Stimulated activated CD8-positive, alpha-beta memory T cell treated with anti-CD3 and anti-CD28 coated beads, Interleukin-7, amount 100 ng/mL, for 1 hour (primary cell): ENCODE results near the gene TBC1D16.

Experiments
- DNase-seq, 2 donors: peaks; one replicate each; pipeline ENCODE4 v3.0.0-alpha.2; 2020; ENCODE audit warnings: low read depth in 2 of 2

The TBC1D16 gene

GRCh38 chr17:79952265-79952877, 83.3 kb downstream of the TBC1D16 start:
- DNase-seq, result no peak

- DNase-seq, result no peak
Measured at GRCh38 chr17:79951361-79952264, 84.1 kb downstream of the TBC1D16 start.

- no peak for DNase-seq
Measured at GRCh38 chr17:79950751-79951150, 84.9 kb downstream of the TBC1D16 start.

GRCh38 chr17:79950306-79950705, 85.4 kb downstream of the TBC1D16 start:
- no peak for DNase-seq

GRCh38 chr17:79949656-79950209, 85.9 kb downstream of the TBC1D16 start:
- no peak for DNase-seq

- no peak for DNase-seq
Measured at GRCh38 chr17:79948945-79949655, 86.6 kb downstream of the TBC1D16 start.

GRCh38 chr17:79948406-79948944, 87.2 kb downstream of the TBC1D16 start:
- DNase-seq, result no peak

GRCh38 chr17:79947351-79948031, 88.2 kb downstream of the TBC1D16 start:
- no peak for DNase-seq

GRCh38 chr17:79946352-79947231, 89.1 kb downstream of the TBC1D16 start:
- no peak for DNase-seq

- DNase-seq, result no peak
Measured at GRCh38 chr17:79945591-79946255, 89.9 kb downstream of the TBC1D16 start.

GRCh38 chr17:79944821-79945391, 90.8 kb downstream of the TBC1D16 start:
- DNase-seq, result no peak

- no peak for DNase-seq
Measured at GRCh38 chr17:79944251-79944812, 91.3 kb downstream of the TBC1D16 start.

- DNase-seq, result no peak
Measured at GRCh38 chr17:79943347-79944241, 92.1 kb downstream of the TBC1D16 start.

GRCh38 chr17:79942591-79943346, 92.9 kb downstream of the TBC1D16 start:
- DNase-seq, result no peak

GRCh38 chr17:79942011-79942405, 93.7 kb downstream of the TBC1D16 start:
- no peak for DNase-seq

GRCh38 chr17:79941088-79942010, 94.3 kb downstream of the TBC1D16 start:
- no peak for DNase-seq
